Transverse colon (tissue), 4 donors: ENCODE results near the gene NID2. TPM values are rescaled to one million over a fixed set of nuclear protein-coding genes. Genes with fewer than 3 reads are reported as not detected.

Source experiments
- DNase-seq: peaks from one replicate; pipeline ENCODE4 v3.0.0-alpha.2; 2019
- H3K27ac ChIP-seq, 4 donors: fragments of 200-600 bp; sonication (generic); 2 replicates each; pipeline ENCODE4 v1.5.1; 2016 to 2018; ENCODE audit warnings: inconsistent platforms in 4 of 4
- H3K27me3 ChIP-seq: fragments of 200-600 bp; sonication (generic); 2 replicates; pipeline ENCODE4 v1.5.1; 2017; ENCODE audit warnings: inconsistent platforms
- H3K36me3 ChIP-seq, 4 donors: fragments of 200-600 bp; sonication (generic); 2 replicates each; pipeline ENCODE4 v1.5.1; 2017 to 2019; ENCODE audit warnings: inconsistent platforms in 4 of 4
- H3K4me1 ChIP-seq, 4 donors: fragments of 200-600 bp; sonication (generic); 2 replicates each; pipeline ENCODE4 v1.5.1; 2017 to 2020; ENCODE audit warnings: inconsistent platforms in 4 of 4
- H3K4me3 ChIP-seq, 4 donors: fragments of 200-600 bp; sonication (generic); 1 replicate in 1 of 4; 2 replicates in 3 of 4; pipeline versions ENCODE4 v1.5.1 to v1.6.1; 2017 to 2019; ENCODE audit warnings: inconsistent platforms in 4 of 4
- H3K9me3 ChIP-seq, 2 donors: fragments of 200-600 bp; sonication (generic); 2 replicates each; pipeline ENCODE4 v1.5.1; 2017 to 2019; ENCODE audit warnings: inconsistent platforms in 2 of 2
- CTCF ChIP-seq, 5 experiments: fragments of 200-600 bp in 3 of 5; fragments of 450-650 bp in 2 of 5; sonication (generic) in 3 of 5; IDR thresholded peaks; 1 replicate in 2 of 5; 2 replicates in 3 of 5; pipeline ENCODE4 v1.5.1; 2016 to 2017; ENCODE audit warnings: antibody characterized with exemption in 5 of 5, inconsistent platforms in 3 of 5, mild to moderate bottlenecking in 2 of 5, moderate library complexity in 1 of 5
- EP300 ChIP-seq: sonication (generic); formaldehyde crosslinking; IDR thresholded peaks from one replicate; pipeline ENCODE4 v1.6.1; 2017; ENCODE audit warnings: antibody characterized with exemption, low read depth
- POLR2A ChIP-seq: fragments of 450-650 bp; IDR thresholded peaks from one replicate; pipeline ENCODE4 v1.6.1; 2016; ENCODE audit warnings: antibody characterized with exemption, mild to moderate bottlenecking, moderate library complexity
- POLR2AphosphoS5 ChIP-seq, 3 donors: sonication (generic); formaldehyde crosslinking; IDR thresholded peaks; one replicate each; pipeline ENCODE4 v1.6.1; 2016; ENCODE audit warnings: antibody characterized with exemption in 3 of 3
- WGBS, 2 donors: methylation state at CpG; one replicate each; pipeline ENCODE4 v1.1.5; 2018; ENCODE audit warnings: low coverage in 1 of 2; 5-methylcytosine and 5-hydroxymethylcytosine counted together
- in situ Hi-C, 4 donors: fragments of 200-750 bp; cut with MboI; loops; one replicate each; pipeline versions ENCODE4 v1.15.0 to v1.15.1; 2017; ENCODE audit warnings: low sequenced_read_pairs in 3 of 4, low pct_ligation_motif_present in 1 of 4, low pct_unique_long_range_greater_than_20kb in 1 of 4
- intact Hi-C: fragments of 100-400 bp; cut with DNase I; formaldehyde crosslinking; loops from one replicate; pipeline ENCODE4 v1.15.1; 2023; ENCODE audit warnings: low total_unique reads
- total RNA-seq, 4 donors: library from RNA; depleted of rRNA; stranded (reverse); fragments of >200 nt; gene quantifications; one replicate each; pipeline ENCODE4 v1.1.0, GENCODE V29; 2016

The NID2 gene
- total RNA-seq, 4 donors from 2014 or later = 8.3 to 62.7 (median 27.4) TPM

DNA sequence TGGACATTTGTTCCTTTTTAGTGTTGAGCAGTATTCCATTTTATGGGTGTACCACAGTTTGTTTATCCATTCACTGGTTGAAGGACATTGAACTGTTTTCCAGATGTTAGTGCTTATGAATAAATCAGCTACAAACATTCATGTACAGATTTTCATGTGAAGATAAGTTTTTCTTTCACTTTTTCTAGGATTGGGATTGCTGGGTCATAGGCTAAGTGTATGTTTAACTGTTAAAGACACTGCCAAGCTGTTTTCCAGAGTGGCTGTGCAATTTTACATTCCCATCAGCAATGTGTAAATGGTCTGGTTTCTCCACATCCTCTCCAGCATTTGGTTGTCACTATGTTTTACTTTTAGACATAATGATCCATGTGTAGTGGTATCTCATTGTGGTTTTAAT, 14.0 kb upstream of the NID2 start:
- in situ Hi-C loops = no loop called here

DNA sequence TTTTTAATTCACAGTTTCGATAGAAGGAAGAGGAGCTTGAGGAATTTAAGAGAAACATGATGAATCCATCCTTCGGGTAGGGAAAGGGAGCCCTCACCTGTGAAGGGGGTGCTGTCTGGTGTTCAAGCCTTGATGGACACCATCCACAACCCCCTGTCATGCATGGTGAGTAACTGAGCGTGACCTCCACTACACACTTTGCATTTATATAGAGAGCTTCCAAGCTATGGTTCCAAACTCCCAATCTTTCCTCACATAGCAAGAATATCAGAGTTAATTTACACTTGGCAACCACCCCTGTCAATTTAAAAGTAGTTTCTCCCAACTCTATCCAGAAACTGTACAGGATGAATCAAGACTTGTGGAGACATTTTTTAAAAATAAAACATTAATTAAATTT, 13.1 kb upstream of the NID2 start:
- no peak overlapping the region for H3K4me3 ChIP-seq
- intact Hi-C loops = no loop called here
- TF ChIP-seq POLR2A = no peak
- no peak for TF ChIP-seq CTCF (IDR thresholded peaks at IDR 0.05)
- WGBS, 2 donors = 83 to 88% methylated on average over 3 of the region's 3 CpGs
- in situ Hi-C loops = no loop called here
- no peak overlapping the region for H3K27ac ChIP-seq
- H3K4me1 ChIP-seq = no peaks in the 10 kb centered on the region
- H3K27me3 ChIP-seq = no peaks in the 10 kb centered on the region
- peaks cover 6 to 7% of the 10 kb centered on the region in 2 donors for H3K9me3 ChIP-seq
- H3K36me3 ChIP-seq = no peaks in the 10 kb centered on the region
- no peak for DNase-seq

More for the DNA sequence above, 14.0 kb upstream of the NID2 start:
- H3K4me1 ChIP-seq = no peaks in the 10 kb centered on the region
- H3K4me3 ChIP-seq = no peak overlapping the region
- intact Hi-C loops = no loop called here
- TF ChIP-seq POLR2AphosphoS5 (IDR thresholded peaks at IDR 0.05) (no peak), POLR2A (no peak), EP300 (no peak), CTCF (IDR thresholded peaks at IDR 0.05) (no peak)
- peaks cover 6 to 7% of the 10 kb centered on the region in 2 donors for H3K9me3 ChIP-seq
- H3K27ac ChIP-seq = no peak overlapping the region
- no peaks in the 10 kb centered on the region for H3K36me3 ChIP-seq
- DNase-seq = no peak
- H3K27me3 ChIP-seq = no peaks in the 10 kb centered on the region

DNA sequence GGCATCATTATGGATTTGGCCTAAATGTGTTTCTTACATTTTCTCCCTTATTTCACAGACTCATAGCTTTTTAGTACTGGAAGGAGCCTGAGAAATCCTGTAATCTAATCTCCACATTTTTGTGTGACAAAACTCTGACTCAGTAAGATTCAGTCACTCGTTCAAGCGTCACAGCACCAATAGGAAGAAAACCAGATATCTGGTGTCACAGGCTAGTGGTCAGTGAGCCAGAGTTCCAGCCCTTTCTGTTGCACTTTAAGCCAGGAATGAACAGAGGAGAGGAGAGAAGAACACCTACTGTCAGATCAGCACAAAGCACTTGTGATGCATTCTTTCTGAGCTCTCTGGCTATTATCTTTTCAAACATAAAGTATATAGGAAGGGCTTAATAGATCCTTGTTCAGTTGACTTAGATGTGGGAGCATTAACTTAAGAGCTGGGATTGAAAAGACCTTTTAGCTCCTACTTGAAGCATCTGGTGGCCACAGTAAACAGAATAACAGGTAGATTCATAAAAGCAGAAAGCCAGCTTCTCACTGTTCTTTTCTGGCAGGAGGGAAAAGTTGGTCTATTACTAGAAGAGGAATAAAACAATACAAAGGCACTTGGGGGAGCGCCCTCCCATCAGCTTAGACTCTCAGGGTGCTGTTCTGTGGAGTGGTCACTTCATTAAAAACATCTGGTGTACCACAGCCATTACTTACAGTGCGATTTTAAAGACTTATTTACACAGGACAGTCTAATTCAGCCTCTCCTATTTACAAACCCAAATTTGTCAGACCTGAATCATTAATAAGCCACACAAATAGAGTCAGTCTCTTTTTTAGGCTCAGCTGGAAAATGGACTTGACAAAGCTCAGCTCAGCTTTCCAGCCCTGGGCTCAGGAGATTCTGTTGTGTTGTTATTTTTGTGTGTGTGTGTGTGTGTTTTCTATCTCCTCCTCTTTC, 12.2 kb upstream of the NID2 start:
- DNase-seq = no peak
- in situ Hi-C loops = no loop called here

More for the DNA sequence above, 12.2 kb upstream of the NID2 start:
- no peak overlapping the region for H3K4me3 ChIP-seq
- intact Hi-C loops = no loop called here
- no peaks in the 10 kb centered on the region for H3K36me3 ChIP-seq
- peaks cover 6 to 7% of the 10 kb centered on the region in 2 donors for H3K9me3 ChIP-seq
- H3K4me1 ChIP-seq = no peaks in the 10 kb centered on the region
- TF ChIP-seq EP300 (no peak), CTCF (IDR thresholded peaks at IDR 0.05) (no peak), POLR2A (no peak), POLR2AphosphoS5 (IDR thresholded peaks at IDR 0.05) (no peak)
- no peak overlapping the region for H3K27ac ChIP-seq
- H3K27me3 ChIP-seq = no peaks in the 10 kb centered on the region
- 60% methylated on average over 2 to 4 of the region's 4 CpGs for WGBS, 2 donors
